H9 (cell line): ENCODE measurements around the gene MGARP. TPM values are rescaled to one million over a fixed set of nuclear protein-coding genes. Genes with fewer than 3 reads are reported as not detected.

ENCODE experiments used
- DNase-seq: peaks from one replicate; pipeline ENCODE4 v3.0.0-alpha.2; 2017
- H2AFZ ChIP-seq: one replicate; pipeline ENCODE4 v1.6.1; 2013; ENCODE audit warnings: mild to moderate bottlenecking, low read length, control low read depth, moderate library complexity
- H2AK5ac ChIP-seq: 2 replicates; pipeline ENCODE4 v1.6.1; 2013; ENCODE audit warnings: low read length, control low read depth, mixed read lengths; ENCODE audit not compliant: insufficient read length
- H2BK120ac ChIP-seq: one replicate; pipeline ENCODE4 v1.6.1; 2013; ENCODE audit warnings: low read depth, mild to moderate bottlenecking, low read length, control low read depth, inconsistent platforms; ENCODE audit not compliant: poor library complexity, severe bottlenecking
- H2BK12ac ChIP-seq: 2 replicates; pipeline ENCODE4 v1.6.1; 2013; ENCODE audit warnings: low read length, control low read depth, mixed read lengths, low read depth; ENCODE audit not compliant: insufficient read length
- H2BK15ac ChIP-seq: 2 replicates; pipeline ENCODE4 v1.6.1; 2013; ENCODE audit warnings: low read depth, low read length, control low read depth
- H2BK20ac ChIP-seq: one replicate; pipeline ENCODE4 v1.6.1; 2013; ENCODE audit warnings: low read depth, mild to moderate bottlenecking, low read length, control low read depth, inconsistent platforms; ENCODE audit not compliant: poor library complexity, severe bottlenecking
- H2BK5ac ChIP-seq: 2 replicates; pipeline ENCODE4 v1.6.1; 2013; ENCODE audit warnings: low read length, control low read depth, mixed read lengths; ENCODE audit not compliant: insufficient read length
- H3K14ac ChIP-seq: 2 replicates; pipeline ENCODE4 v1.6.1; 2013; ENCODE audit warnings: low read length, control low read depth; ENCODE audit not compliant: insufficient read depth
- H3K18ac ChIP-seq: 2 replicates; pipeline ENCODE4 v1.6.1; 2013; ENCODE audit warnings: low read depth, mild to moderate bottlenecking, mixed read lengths, low read length, control low read depth; ENCODE audit not compliant: insufficient read length
- H3K23ac ChIP-seq: 2 replicates; pipeline ENCODE4 v1.6.1; 2013; ENCODE audit warnings: low read length, control low read depth, mixed read lengths, low read depth; ENCODE audit not compliant: insufficient read length
- H3K23me2 ChIP-seq: 2 replicates; pipeline ENCODE4 v1.6.1; 2013; ENCODE audit warnings: low read depth, mild to moderate bottlenecking, mixed read lengths, low read length, control low read depth; ENCODE audit not compliant: insufficient read length, poor library complexity, severe bottlenecking
- H3K27ac ChIP-seq: 2 replicates; pipeline ENCODE4 v1.5.1; 2013; ENCODE audit warnings: low read length, control low read depth, mixed read lengths, low read depth; ENCODE audit not compliant: insufficient read length
- H3K27me3 ChIP-seq: 2 replicates; pipeline ENCODE4 v1.6.1; 2013; ENCODE audit warnings: low read length, control low read depth, inconsistent platforms; ENCODE audit not compliant: insufficient read depth
- H3K4ac ChIP-seq: 2 replicates; pipeline ENCODE4 v1.6.1; 2013; ENCODE audit warnings: low read depth, mild to moderate bottlenecking, control low read depth, inconsistent platforms, low read length, moderate library complexity
- H3K4me1 ChIP-seq: 2 replicates; pipeline ENCODE4 v1.6.1; 2013; ENCODE audit warnings: low read length, control low read depth, inconsistent platforms; ENCODE audit not compliant: insufficient read depth
- H3K4me2 ChIP-seq: 2 replicates; pipeline ENCODE4 v1.6.1; 2013; ENCODE audit warnings: low read length, control low read depth, mixed read lengths; ENCODE audit not compliant: insufficient read length, insufficient read depth
- H3K56ac ChIP-seq: 2 replicates; pipeline ENCODE4 v1.6.1; 2013; ENCODE audit warnings: low read depth, mild to moderate bottlenecking, mixed read lengths, low read length, control low read depth; ENCODE audit not compliant: insufficient read length
- H3K79me1 ChIP-seq: 2 replicates; pipeline ENCODE4 v1.6.1; 2013; ENCODE audit warnings: low read depth, mild to moderate bottlenecking, moderate library complexity, low read length, control low read depth, inconsistent platforms; ENCODE audit not compliant: insufficient read depth, poor library complexity, severe bottlenecking
- H3K79me2 ChIP-seq: 2 replicates; pipeline ENCODE4 v1.6.1; 2013; ENCODE audit warnings: low read length, control low read depth, inconsistent platforms; ENCODE audit not compliant: insufficient read depth
- H3K9ac ChIP-seq: 2 replicates; pipeline ENCODE4 v1.6.1; 2013; ENCODE audit warnings: low read length, control low read depth, mixed read lengths; ENCODE audit not compliant: insufficient read length; ENCODE audit errors: extremely low read depth
- H3K9me3 ChIP-seq: one replicate; pipeline ENCODE4 v1.6.1; 2013; ENCODE audit warnings: low read depth, low read length, inconsistent platforms; ENCODE audit not compliant: control insufficient read depth
- H3T11ph ChIP-seq: one replicate; pipeline ENCODE4 v1.6.1; 2013; ENCODE audit warnings: mild to moderate bottlenecking, low read length, control low read depth, inconsistent platforms
- H4K20me1 ChIP-seq: one replicate; pipeline ENCODE4 v1.6.1; 2013; ENCODE audit not compliant: control insufficient read depth, insufficient read length, insufficient read depth
- H4K5ac ChIP-seq: 2 replicates; pipeline ENCODE4 v1.6.1; 2013; ENCODE audit warnings: low read depth, mild to moderate bottlenecking, mixed read lengths, low read length, control low read depth; ENCODE audit not compliant: insufficient read length
- H4K8ac ChIP-seq: replicated peaks from 2 replicates; pipeline ENCODE4 v1.6.1; 2013; ENCODE audit warnings: low read length, control low read depth, mixed read lengths, low read depth; ENCODE audit not compliant: insufficient read length
- H4K91ac ChIP-seq: 2 replicates; pipeline ENCODE4 v1.6.1; 2013; ENCODE audit warnings: low read depth, mild to moderate bottlenecking, moderate library complexity, mixed read lengths, low read length, control low read depth; ENCODE audit not compliant: insufficient read length
- H3K27ac Mint-ChIP-seq, 3 experiments: 2 replicates in 2 of 3; 3 replicates in 1 of 3; pipeline ENCODE4 v1.8.0; 2020 to 2021; ENCODE audit warnings: mixed read lengths in 3 of 3, mild to moderate bottlenecking in 1 of 3, moderate library complexity in 1 of 3
- H3K27me3 Mint-ChIP-seq: 2 replicates; pipeline ENCODE4 v1.8.0; 2021; ENCODE audit warnings: low read depth, mild to moderate bottlenecking, moderate library complexity, mixed read lengths
- H3K36me3 Mint-ChIP-seq, 3 experiments: 2 replicates in 2 of 3; 3 replicates in 1 of 3; pipeline ENCODE4 v1.8.0; 2020 to 2021; ENCODE audit warnings: low read depth in 3 of 3, mixed read lengths in 3 of 3; ENCODE audit not compliant: insufficient read depth in 1 of 3
- H3K4me1 Mint-ChIP-seq, 2 experiments: 2 replicates each; pipeline ENCODE4 v1.8.0; 2020; ENCODE audit warnings: mixed read lengths in 2 of 2
- H3K4me3 Mint-ChIP-seq, 2 experiments: 2 replicates in 1 of 2; 3 replicates in 1 of 2; pipeline ENCODE4 v1.8.0; 2020 to 2021; ENCODE audit warnings: mild to moderate bottlenecking in 2 of 2, mixed read lengths in 2 of 2, moderate library complexity in 1 of 2
- H3K9me3 Mint-ChIP-seq, 2 experiments: 2 replicates in 1 of 2; 3 replicates in 1 of 2; pipeline ENCODE4 v1.8.0; 2020; ENCODE audit warnings: mild to moderate bottlenecking in 2 of 2, mixed read lengths in 2 of 2, moderate library complexity in 1 of 2
- WGBS: extraction: QIAGEN DNeasy Blood & Tissue Kit; methylation state at CpG from one replicate; pipeline ENCODE4 v1.1.7; 2013; ENCODE audit warnings: missing lambda C conversion rate, low lambda C conversion rate, mixed read lengths; ENCODE audit not compliant: insufficient read length; ENCODE audit errors: extremely low coverage; 5-methylcytosine and 5-hydroxymethylcytosine counted together
- total RNA-seq: library from RNA; stranded (reverse); gene quantifications from 2 replicates; pipeline ENCODE4 v1.2.1, GENCODE V29; 2021
- TF ChIP-seq, protein P1 (sequence below): fragments of 200-600 bp; sonication (generic); conservative IDR thresholded peaks from 3 replicates; pipeline ENCODE4 v1.8.0; 2021; ENCODE audit warnings: antibody characterized with exemption, mild to moderate bottlenecking

MGARP gene
- total RNA-seq, 1 experiment from 2014 or later: 4.0 TPM

GRCh38 chr4:139234253-139234652 lies 45.8 kb downstream of the MGARP start:
- no peak overlapping the region for H2AFZ ChIP-seq
- H2AK5ac ChIP-seq: no peak overlapping the region
- H3K27me3 ChIP-seq: no peaks in the 10 kb centered on the region
- H3K23me2 ChIP-seq: no peaks in the 10 kb centered on the region
- H3K56ac ChIP-seq: no peak overlapping the region
- H4K91ac ChIP-seq: no peak overlapping the region
- H2BK120ac ChIP-seq: no peak overlapping the region
- no peak overlapping the region for H4K8ac ChIP-seq
- no peak overlapping the region for H2BK5ac ChIP-seq
- no peak overlapping the region for H3K4me3 Mint-ChIP-seq
- no peaks in the 10 kb centered on the region for H3K9me3 ChIP-seq
- no peak overlapping the region for H3K4me2 ChIP-seq
- H3K23ac ChIP-seq: no peak overlapping the region
- H4K20me1 ChIP-seq: no peaks in the 10 kb centered on the region
- TF ChIP-seq, protein P1, sequence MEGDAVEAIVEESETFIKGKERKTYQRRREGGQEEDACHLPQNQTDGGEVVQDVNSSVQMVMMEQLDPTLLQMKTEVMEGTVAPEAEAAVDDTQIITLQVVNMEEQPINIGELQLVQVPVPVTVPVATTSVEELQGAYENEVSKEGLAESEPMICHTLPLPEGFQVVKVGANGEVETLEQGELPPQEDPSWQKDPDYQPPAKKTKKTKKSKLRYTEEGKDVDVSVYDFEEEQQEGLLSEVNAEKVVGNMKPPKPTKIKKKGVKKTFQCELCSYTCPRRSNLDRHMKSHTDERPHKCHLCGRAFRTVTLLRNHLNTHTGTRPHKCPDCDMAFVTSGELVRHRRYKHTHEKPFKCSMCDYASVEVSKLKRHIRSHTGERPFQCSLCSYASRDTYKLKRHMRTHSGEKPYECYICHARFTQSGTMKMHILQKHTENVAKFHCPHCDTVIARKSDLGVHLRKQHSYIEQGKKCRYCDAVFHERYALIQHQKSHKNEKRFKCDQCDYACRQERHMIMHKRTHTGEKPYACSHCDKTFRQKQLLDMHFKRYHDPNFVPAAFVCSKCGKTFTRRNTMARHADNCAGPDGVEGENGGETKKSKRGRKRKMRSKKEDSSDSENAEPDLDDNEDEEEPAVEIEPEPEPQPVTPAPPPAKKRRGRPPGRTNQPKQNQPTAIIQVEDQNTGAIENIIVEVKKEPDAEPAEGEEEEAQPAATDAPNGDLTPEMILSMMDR: no peak
- H3K4ac ChIP-seq: no peak overlapping the region
- no peak overlapping the region for H2BK12ac ChIP-seq
- no peak overlapping the region for H4K5ac ChIP-seq
- H3K79me1 ChIP-seq: no peaks in the 10 kb centered on the region
- no peaks in the 10 kb centered on the region for H3K27me3 Mint-ChIP-seq
- peaks cover 5 to 8% (median 7%) of the 10 kb centered on the region in 3 experiments for H3K36me3 Mint-ChIP-seq
- DNase-seq: no peak
- H2BK15ac ChIP-seq: no peak overlapping the region
- no peak overlapping the region for H3T11ph ChIP-seq
- H3K9ac ChIP-seq: no peak overlapping the region
- peak overlapping the region in 2 of 3 experiments; percentile 29 to 45; a peak in 3 of 7 replicates for H3K27ac Mint-ChIP-seq
- H3K18ac ChIP-seq: no peak overlapping the region
- H2BK20ac ChIP-seq: no peak overlapping the region
- H3K4me1 Mint-ChIP-seq: peaks cover 24 to 26% of the 10 kb centered on the region in 2 experiments
- no peak overlapping the region for H3K27ac ChIP-seq
- whole genome bisulfite sequencing: no CpG with 5 or more reads among the region's 3 CpGs
- H3K79me2 ChIP-seq: no peaks in the 10 kb centered on the region
- H3K14ac ChIP-seq: no peak overlapping the region
- peaks cover 2% of the 10 kb centered on the region; the same call in 1 of the 2 replicates for H3K4me1 ChIP-seq
- H3K9me3 Mint-ChIP-seq: peaks cover 7 to 11% of the 10 kb centered on the region in 2 experiments
